IPS-18c (cell line): Measurements from ENCODE around the gene MOV10.
A peak's percentile ranks its signal among the peaks of the same experiment; 100 is the strongest.
"Not testable (repeated sequence)": the region's sequence is repeated elsewhere in the genome, so short reads cannot be mapped to it uniquely, and the experiment has no call there.

Experiments
- H3K4me3 ChIP-seq: 2 replicates; pipeline ENCODE4 v1.7.0; 2013; ENCODE audit warnings: low read depth, mild to moderate bottlenecking, low read length, moderate library complexity; ENCODE audit not compliant: insufficient read depth
- H3K9me3 ChIP-seq: one replicate; pipeline ENCODE4 v1.6.1; 2013; ENCODE audit warnings: mild to moderate bottlenecking, low read length, moderate library complexity; ENCODE audit not compliant: control insufficient read depth, insufficient read depth

MOV10 gene

GRCh38 chr1:112717263-112717873, 42.9 kb downstream of the MOV10 start:
- Histone ChIP-seq H3K4me3 (no peak overlapping the region), H3K9me3 (no peaks in the 10 kb centered on the region)

GRCh38 chr1:112718691-112719418, 44.4 kb downstream of the MOV10 start:
- no peaks in the 10 kb centered on the region for H3K9me3 ChIP-seq
- H3K4me3 ChIP-seq = no peak overlapping the region; the same call in 1 of the 2 replicates

GRCh38 chr1:112719706-112720105, 45.2 kb downstream of the MOV10 start:
- H3K9me3 ChIP-seq = no peaks in the 10 kb centered on the region
- no peak overlapping the region for H3K4me3 ChIP-seq

- H3K9me3 ChIP-seq = no peaks in the 10 kb centered on the region
Observed at GRCh38 chr1:112720800-112721199, 46.3 kb downstream of the MOV10 start.

GRCh38 chr1:112721294-112721693, 46.8 kb downstream of the MOV10 start:
- not testable (repeated sequence) for H3K9me3 ChIP-seq, H3K4me3 ChIP-seq

More at GRCh38 chr1:112720800-112721199, 46.3 kb downstream of the MOV10 start:
- H3K4me3 ChIP-seq = no peak overlapping the region

GRCh38 chr1:112721966-112722524, 47.6 kb downstream of the MOV10 start:
- no peaks in the 10 kb centered on the region for H3K9me3 ChIP-seq
- H3K4me3 ChIP-seq = no peak overlapping the region; the same call in 1 of the 2 replicates

- peak overlapping the region; percentile 5; the same call in 1 of the 2 replicates for H3K4me3 ChIP-seq
- no peaks in the 10 kb centered on the region for H3K9me3 ChIP-seq
Observed at GRCh38 chr1:112722601-112723510, 48.4 kb downstream of the MOV10 start.

GRCh38 chr1:112723511-112723839, 49.0 kb downstream of the MOV10 start:
- Histone ChIP-seq H3K4me3 (peak overlapping the region; percentile 5; the same call in 1 of the 2 replicates), H3K9me3 (no peaks in the 10 kb centered on the region)

- not testable (repeated sequence) for H3K9me3 ChIP-seq, H3K4me3 ChIP-seq
Observed at GRCh38 chr1:112724240-112724639, 49.8 kb downstream of the MOV10 start.

GRCh38 chr1:112727716-112728115, 53.3 kb downstream of the MOV10 start:
- Histone ChIP-seq H3K9me3 (peaks cover 2% of the 10 kb centered on the region), H3K4me3 (no peak overlapping the region)

GRCh38 chr1:112728306-112728971, 54.0 kb downstream of the MOV10 start:
- not testable (repeated sequence) for H3K4me3 ChIP-seq, H3K9me3 ChIP-seq

GRCh38 chr1:112729011-112729410, 54.6 kb downstream of the MOV10 start:
- H3K4me3 ChIP-seq, H3K9me3 ChIP-seq: not testable (repeated sequence)

GRCh38 chr1:112729909-112730308, 55.5 kb downstream of the MOV10 start:
- H3K9me3 ChIP-seq = peaks cover 2% of the 10 kb centered on the region

GRCh38 chr1:112731451-112731850, 57.0 kb downstream of the MOV10 start:
- no peak overlapping the region for H3K4me3 ChIP-seq
- peaks cover 2% of the 10 kb centered on the region for H3K9me3 ChIP-seq

More at GRCh38 chr1:112729909-112730308, 55.5 kb downstream of the MOV10 start:
- H3K4me3 ChIP-seq = no peak overlapping the region

GRCh38 chr1:112735752-112736151, 61.3 kb downstream of the MOV10 start:
- Histone ChIP-seq H3K9me3 (no peaks in the 10 kb centered on the region), H3K4me3 (no peak overlapping the region)

GRCh38 chr1:112737573-112737972, 63.1 kb downstream of the MOV10 start:
- H3K9me3 ChIP-seq = no peaks in the 10 kb centered on the region
- H3K4me3 ChIP-seq = no peak overlapping the region
